NOMO-1 treated with DMSO at 0.1 percent for 48 hours (cell line): ENCODE data around the gene ENPP3.
"Not testable (repeated sequence)": the region's sequence is repeated elsewhere in the genome, so short reads cannot be mapped to it uniquely, and the experiment has no call there.

Experiments used
- DNase-seq: peaks from one replicate; lab custom pipeline; 2025; ENCODE audit not compliant: unreplicated experiment; lab: John Stamatoyannopoulos, UW

ENPP3 gene

DNA sequence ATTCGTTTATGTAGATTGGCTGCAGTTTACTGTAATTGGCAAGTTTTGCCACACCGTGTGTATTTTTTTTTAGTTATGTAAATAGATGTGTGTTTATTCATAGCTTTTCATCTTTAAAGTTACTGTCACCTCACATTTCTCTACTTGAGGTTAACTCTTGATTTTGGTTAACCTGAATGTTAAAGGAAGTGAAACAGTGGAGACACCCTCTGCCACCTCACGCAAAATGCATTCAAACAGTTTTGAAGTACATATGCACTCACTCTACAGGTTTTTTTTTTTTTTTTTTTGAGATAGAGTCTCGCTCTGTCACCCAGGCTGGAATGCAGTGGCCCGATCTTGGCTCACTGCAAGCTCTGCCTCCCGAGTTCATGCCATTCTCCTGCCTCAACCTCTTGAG is 46.4 kb downstream of the ENPP3 start:
- DNase-seq = no peak

DNA sequence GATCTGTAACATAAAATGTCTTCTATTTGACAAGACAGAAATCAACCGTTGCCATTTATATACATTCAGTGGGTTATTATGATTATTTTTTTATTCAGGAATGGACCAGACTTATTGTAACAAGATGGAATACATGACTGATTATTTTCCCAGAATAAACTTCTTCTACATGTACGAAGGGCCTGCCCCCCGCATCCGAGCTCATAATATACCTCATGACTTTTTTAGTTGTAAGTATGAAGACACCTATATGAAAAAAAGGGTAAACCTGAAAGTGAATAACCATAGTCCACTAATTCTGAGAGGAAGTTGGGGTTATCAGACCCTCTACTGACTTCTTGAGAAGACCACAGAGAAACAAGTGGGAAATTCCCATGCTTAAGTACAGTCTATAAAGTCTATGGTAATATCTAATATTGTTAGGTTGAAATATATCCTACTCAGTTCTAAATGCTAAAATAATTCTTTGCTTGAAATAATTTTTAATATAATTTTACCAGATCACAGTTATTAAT is 48.2 kb downstream of the ENPP3 start:
- no peak for DNase-seq

- DNase-seq = no peak
Observed at GRCh38 chr6:131687022-131687421, 49.9 kb downstream of the ENPP3 start.

- DNase-seq = no peak
Observed at GRCh38 chr6:131688286-131688685, 51.2 kb downstream of the ENPP3 start.

GRCh38 chr6:131692031-131692430 is 54.9 kb downstream of the ENPP3 start:
- no peak for DNase-seq

DNA sequence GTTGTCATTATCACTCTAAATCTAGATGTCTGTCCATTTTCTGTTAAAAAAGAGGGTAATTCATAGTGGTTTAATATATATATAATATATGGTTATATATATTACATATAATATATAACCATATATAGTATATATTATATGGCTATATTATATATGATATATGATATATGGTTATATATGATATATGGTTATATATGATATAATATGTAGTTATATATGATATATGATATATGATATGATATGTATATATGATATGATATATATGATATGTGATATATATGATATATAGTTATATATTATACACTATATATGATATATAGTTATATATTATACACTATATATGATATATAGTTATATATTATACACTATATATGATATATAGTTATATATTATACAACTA is 55.5 kb downstream of the ENPP3 start:
- DNase-seq = no peak

DNA sequence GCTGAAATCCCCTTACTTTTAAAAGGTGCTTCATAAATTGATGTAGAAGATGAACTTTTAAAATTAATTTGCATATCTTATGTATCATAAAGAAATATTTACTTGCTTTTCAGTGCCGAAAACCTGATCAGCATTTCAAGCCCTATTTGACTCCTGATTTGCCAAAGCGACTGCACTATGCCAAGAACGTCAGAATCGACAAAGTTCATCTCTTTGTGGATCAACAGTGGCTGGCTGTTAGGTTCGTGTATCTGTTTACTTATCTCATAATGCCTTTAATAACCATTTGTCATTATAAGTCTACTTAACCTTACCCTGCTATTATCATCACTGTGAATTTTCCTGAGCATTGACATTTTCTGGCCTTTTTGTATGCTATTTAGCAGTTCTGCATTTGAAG is 56.3 kb downstream of the ENPP3 start:
- no peak for DNase-seq

GRCh38 chr6:131694832-131695426 is 57.8 kb downstream of the ENPP3 start:
- peak; percentile 5 for DNase-seq

DNA sequence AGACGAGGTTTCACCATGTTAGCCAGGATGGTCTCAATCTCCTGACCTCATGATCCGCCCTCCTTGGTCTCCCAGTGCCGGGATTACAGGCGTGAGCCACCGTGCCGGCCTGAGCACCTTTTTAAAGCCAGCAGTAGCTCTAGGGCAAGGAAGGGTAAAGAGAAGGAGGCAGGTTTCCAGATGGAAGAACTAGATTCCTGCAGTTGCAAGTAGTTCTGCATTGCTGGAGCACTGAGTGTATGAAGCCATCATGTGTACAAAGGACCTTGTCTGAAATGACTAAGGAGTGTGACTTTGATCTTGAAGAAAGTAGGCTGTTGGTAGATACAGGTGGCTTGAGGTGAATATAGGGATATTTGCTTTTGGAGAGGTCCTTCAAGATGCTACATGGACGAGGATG is 59.9 kb downstream of the ENPP3 start:
- no peak for DNase-seq

DNA sequence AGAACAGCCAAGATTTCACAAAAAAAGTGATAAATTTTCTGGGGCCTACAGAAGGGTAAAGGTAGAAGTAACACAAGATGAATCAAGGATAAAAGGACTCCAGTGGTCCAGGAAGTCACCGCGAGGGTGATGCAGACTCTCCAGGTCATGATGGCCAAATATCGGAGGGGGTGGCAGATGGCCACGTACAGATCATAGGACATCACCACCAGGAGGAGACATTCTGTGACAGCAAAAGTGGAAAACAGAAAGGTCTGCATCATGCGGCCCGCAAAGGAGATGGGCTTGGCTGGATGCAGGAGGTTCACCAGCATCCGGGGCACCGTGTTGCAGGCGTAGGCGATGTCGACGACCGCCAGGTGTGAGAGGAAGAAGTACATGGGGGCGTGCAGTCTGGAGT is 63.7 kb downstream of the ENPP3 start:
- DNase-seq = not testable (repeated sequence)

GRCh38 chr6:131703905-131704304 is 66.8 kb downstream of the ENPP3 start:
- DNase-seq = not testable (repeated sequence)

GRCh38 chr6:131710917-131711316 is 73.8 kb downstream of the ENPP3 start, which contains the start of gene CTAGE9:
TSS of gene CTAGE9 (minus strand) at chr6:131711017. CDS start at chr6:131711017, 0 bp downstream.
- DNase-seq = not testable (repeated sequence)

GRCh38 chr6:131715567-131715966 is 78.5 kb downstream of the ENPP3 start:
- not testable (repeated sequence) for DNase-seq

- DNase-seq = no peak
Observed at GRCh38 chr6:131717836-131718542, 80.9 kb downstream of the ENPP3 start.

- no peak for DNase-seq
Observed at GRCh38 chr6:131721161-131721560, 84.1 kb downstream of the ENPP3 start.

DNA sequence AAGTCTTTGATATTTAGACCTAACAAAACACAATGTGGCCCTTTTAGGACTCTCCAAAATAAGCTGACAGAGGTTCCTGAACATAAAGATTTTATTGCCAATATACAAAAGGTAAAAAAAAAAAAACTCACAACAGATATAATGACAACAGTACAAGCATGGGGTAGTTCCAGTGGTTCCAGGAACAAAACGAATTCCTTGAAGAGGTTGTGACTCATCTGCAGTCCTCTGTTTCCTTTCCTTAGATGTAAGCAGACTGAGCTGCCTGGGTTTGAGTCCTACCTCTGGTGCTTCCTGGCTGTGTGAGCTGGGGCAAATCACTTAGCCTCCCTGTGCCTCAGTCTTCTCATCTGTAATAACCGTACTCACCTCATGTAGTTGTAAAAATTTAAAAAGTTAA is 87.0 kb downstream of the ENPP3 start:
- DNase-seq = no peak

DNA sequence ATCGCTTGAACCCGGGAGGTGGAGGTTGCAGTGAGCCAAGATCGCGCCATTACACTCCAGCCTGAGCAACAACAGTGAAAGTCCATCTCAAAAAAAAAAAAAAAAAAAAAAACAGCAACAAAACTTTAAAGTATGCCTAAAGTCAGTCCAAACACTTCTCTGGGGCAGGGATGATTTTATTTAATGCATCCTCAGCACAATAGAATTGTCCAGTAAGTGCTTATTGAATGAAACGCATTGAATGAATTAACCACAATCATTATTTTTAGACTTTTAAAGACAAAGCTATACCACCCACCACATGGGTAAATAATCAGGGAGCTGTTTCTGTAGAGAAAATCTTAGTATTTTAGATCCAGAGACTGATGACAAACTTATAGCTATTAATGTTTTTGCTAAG is 90.4 kb downstream of the ENPP3 start:
- DNase-seq = no peak

DNA sequence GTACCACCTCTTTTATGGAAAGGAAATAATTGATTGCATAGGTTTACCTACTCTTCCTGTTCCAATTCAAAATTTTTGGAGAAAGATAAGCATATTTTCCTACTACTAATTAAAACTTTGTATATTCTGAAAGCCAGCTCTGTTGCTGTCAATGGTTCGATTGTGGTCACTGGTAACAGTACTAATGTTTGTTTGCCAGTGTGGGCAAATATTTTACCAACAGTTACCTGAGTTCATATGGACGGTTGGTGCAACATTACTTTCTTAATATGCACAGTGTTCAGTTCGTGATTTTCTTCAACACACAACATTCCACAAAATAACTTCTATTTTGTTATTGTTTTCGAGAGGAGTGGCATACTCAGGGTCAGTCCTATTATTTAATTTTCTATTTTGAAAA is 90.8 kb downstream of the ENPP3 start:
- no peak for DNase-seq

GRCh38 chr6:131728296-131728939 is 91.3 kb downstream of the ENPP3 start:
- no peak for DNase-seq

DNA sequence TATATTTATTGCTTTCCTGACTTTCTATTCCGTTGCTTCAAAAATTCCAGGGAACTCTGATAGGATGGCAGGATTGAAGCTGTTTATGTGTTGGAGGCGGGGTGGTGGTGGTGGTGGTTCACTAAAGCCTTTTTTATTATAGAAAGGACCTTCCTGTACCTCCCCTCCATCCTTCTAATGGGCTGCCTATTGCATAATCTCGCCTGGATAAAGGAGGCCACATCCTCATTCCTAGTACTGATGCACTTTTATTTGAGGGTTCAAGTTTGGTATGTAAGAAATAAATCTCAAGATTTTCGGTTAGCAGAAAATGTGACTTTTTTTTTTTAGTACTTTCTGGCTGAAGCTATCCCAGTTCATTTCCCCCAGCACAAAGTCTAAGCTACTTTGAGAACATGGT is 92.4 kb downstream of the ENPP3 start:
- DNase-seq = no peak

GRCh38 chr6:131730264-131730663 is 93.2 kb downstream of the ENPP3 start:
- DNase-seq = peak; percentile 8

DNA sequence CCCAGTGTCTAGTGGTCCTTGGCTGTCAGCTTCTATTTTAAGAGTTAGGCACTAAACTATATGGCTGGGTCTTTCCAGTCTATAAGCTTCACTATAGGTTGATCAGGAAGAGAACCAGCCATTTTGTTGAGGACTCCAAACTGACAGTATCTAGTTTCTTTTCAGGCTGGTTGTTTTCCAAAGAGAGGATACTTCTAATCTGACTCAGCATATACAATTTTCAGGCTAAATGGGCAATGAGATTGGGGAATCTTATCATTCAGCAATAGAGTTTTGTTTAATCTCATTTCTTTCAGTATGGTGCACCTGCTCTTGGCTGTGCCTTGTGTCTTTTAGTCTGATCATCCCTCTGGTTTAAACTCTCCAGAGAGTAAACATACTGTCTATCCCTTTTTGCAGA is 94.1 kb downstream of the ENPP3 start:
- DNase-seq = no peak
